ENCODE results near the gene GPR146.

The GPR146 gene

GRCh38 chr7:1074593-1075431, 30.5 kb downstream of the GPR146 start:
- Histone ChIP-seq H3K27ac (no peak overlapping the region), H3K4me2 (ENCODE audit: low read length) (no peak overlapping the region), H3K79me2 (peaks cover 19% of the 10 kb centered on the region), H3K9ac (no peak overlapping the region), H3K4me3 (ENCODE audit: low read depth, low read length) (no peak overlapping the region), H3K36me3 (ENCODE audit: control insufficient read depth, insufficient read depth, low read length) (no peaks in the 10 kb centered on the region), H3K4me1 (no peaks in the 10 kb centered on the region), H3K27me3 (ENCODE audit: control insufficient read depth, insufficient read depth, low read length) (no peaks in the 10 kb centered on the region), H3K9me3 (ENCODE audit: control insufficient read depth, low read length) (no peaks in the 10 kb centered on the region), H2AFZ (no peak overlapping the region)
- TF ChIP-seq CTCF (IDR thresholded peaks at IDR 0.05) = no peak

- no peaks in the 10 kb centered on the region for H3K36me3 ChIP-seq (ENCODE audit: control insufficient read depth, insufficient read depth, low read length)
- TF ChIP-seq CTCF (IDR thresholded peaks at IDR 0.05) = no peak
- H3K9ac ChIP-seq = no peak overlapping the region
- H3K4me1 ChIP-seq = no peaks in the 10 kb centered on the region
- no peaks in the 10 kb centered on the region for H3K9me3 ChIP-seq (ENCODE audit: control insufficient read depth, low read length)
- no peak overlapping the region for H3K27ac ChIP-seq
- no peak overlapping the region for H3K4me2 ChIP-seq (ENCODE audit: low read length)
- no peaks in the 10 kb centered on the region for H3K27me3 ChIP-seq (ENCODE audit: control insufficient read depth, insufficient read depth, low read length)
- H3K79me2 ChIP-seq = peaks cover 35% of the 10 kb centered on the region
- no peak overlapping the region for H3K4me3 ChIP-seq (ENCODE audit: low read depth, low read length)
- no peak overlapping the region for H2AFZ ChIP-seq
Measured at GRCh38 chr7:1076184-1077072, 32.1 kb downstream of the GPR146 start.

- Histone ChIP-seq H3K79me2 (peaks cover 49% of the 10 kb centered on the region), H3K27me3 (ENCODE audit: control insufficient read depth, insufficient read depth, low read length) (no peaks in the 10 kb centered on the region), H3K9me3 (ENCODE audit: control insufficient read depth, low read length) (no peaks in the 10 kb centered on the region), H2AFZ (no peak overlapping the region), H3K36me3 (ENCODE audit: control insufficient read depth, insufficient read depth, low read length) (no peaks in the 10 kb centered on the region), H3K4me1 (no peaks in the 10 kb centered on the region), H3K4me2 (ENCODE audit: low read length) (no peak overlapping the region), H3K9ac (no peak overlapping the region), H3K27ac (no peak overlapping the region), H3K4me3 (ENCODE audit: low read depth, low read length) (no peak overlapping the region)
- TF ChIP-seq CTCF (IDR thresholded peaks at IDR 0.05) = no peak
Measured at GRCh38 chr7:1078519-1078918, 34.2 kb downstream of the GPR146 start.

GRCh38 chr7:1078985-1079384, 34.6 kb downstream of the GPR146 start:
- H2AFZ ChIP-seq = no peak overlapping the region
- no peak overlapping the region for H3K4me3 ChIP-seq (ENCODE audit: low read depth, low read length)
- no peak overlapping the region for H3K9ac ChIP-seq
- no peaks in the 10 kb centered on the region for H3K9me3 ChIP-seq (ENCODE audit: control insufficient read depth, low read length)
- no peaks in the 10 kb centered on the region for H3K27me3 ChIP-seq (ENCODE audit: control insufficient read depth, insufficient read depth, low read length)
- H3K36me3 ChIP-seq (ENCODE audit: control insufficient read depth, insufficient read depth, low read length) = no peaks in the 10 kb centered on the region
- TF ChIP-seq CTCF (IDR thresholded peaks at IDR 0.05) = no peak
- H3K79me2 ChIP-seq = peaks cover 52% of the 10 kb centered on the region
- H3K4me2 ChIP-seq (ENCODE audit: low read length) = no peak overlapping the region
- H3K4me1 ChIP-seq = no peaks in the 10 kb centered on the region
- H3K27ac ChIP-seq = no peak overlapping the region

Data from parathyroid adenoma (tissue), 2 donors.